Activated naive CD4-positive, alpha-beta T cell treated with anti-CD3 and anti-CD28 coated beads, Interleukin-2, amount 10 ng/mL, durations not matched to agents 7 days and 5 days (primary cell): ENCODE data around the gene ITPR3.

Experiments
- CTCF ChIA-PET: fragments of 350-600 bp; sonication (Branson Sonifier 250); formaldehyde crosslinking; loops from one replicate; lab custom pipeline; 2021; ENCODE audit warnings: antibody characterized with exemption; lab: Charles Lee
- DNase-seq: peaks from one replicate; pipeline ENCODE4 v3.0.0-alpha.2; 2020
- H3K27ac Mint-ChIP-seq: one replicate; pipeline ENCODE4 v1.8.0; 2021; ENCODE audit warnings: mild to moderate bottlenecking, moderate library complexity, mixed read lengths
- H3K27me3 Mint-ChIP-seq: one replicate; pipeline ENCODE4 v1.8.0; 2021; ENCODE audit warnings: mild to moderate bottlenecking, mixed read lengths
- H3K36me3 Mint-ChIP-seq: one replicate; pipeline ENCODE4 v1.8.0; 2021; ENCODE audit warnings: mixed read lengths
- H3K4me1 Mint-ChIP-seq: one replicate; pipeline ENCODE4 v1.8.0; 2021; ENCODE audit warnings: mixed read lengths
- H3K4me3 Mint-ChIP-seq: one replicate; pipeline ENCODE4 v1.8.0; 2021; ENCODE audit warnings: mild to moderate bottlenecking, moderate library complexity, mixed read lengths
- H3K9me3 Mint-ChIP-seq: one replicate; pipeline ENCODE4 v1.8.0; 2021; ENCODE audit warnings: mixed read lengths

ITPR3 gene

DNA sequence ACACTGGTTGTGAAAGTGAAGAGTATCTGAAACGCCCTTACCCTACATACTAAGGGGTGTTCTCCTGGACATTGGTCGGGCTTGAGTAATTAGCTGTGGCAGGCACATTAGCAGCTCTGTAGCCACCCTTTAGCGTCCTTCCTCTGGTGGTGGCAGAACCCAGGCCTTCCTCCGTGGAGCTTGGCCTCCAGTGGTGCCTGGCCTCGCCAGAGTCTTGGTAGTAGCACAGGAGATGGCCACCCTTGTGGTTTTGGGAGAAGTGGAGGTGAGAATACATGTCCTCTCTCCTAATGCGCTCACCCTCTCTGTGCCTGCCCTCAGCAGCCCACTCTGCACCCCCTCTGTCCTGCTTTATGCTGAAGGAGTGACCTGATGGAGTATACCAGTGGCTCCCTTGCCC is 107.9 kb downstream of the ITPR3 start:
- H3K27ac Mint-ChIP-seq = no peak overlapping the region
- DNase-seq = no peak
- H3K36me3 Mint-ChIP-seq = no peaks in the 10 kb centered on the region
- peaks cover 37% of the 10 kb centered on the region for H3K27me3 Mint-ChIP-seq
- H3K4me1 Mint-ChIP-seq = peaks cover 11% of the 10 kb centered on the region
- no peak overlapping the region for H3K4me3 Mint-ChIP-seq
- CTCF ChIA-PET = interaction anchor here (1.5 kb wide), 1 partner anchor 18 kb away, joined by 6 read pairs; the partner anchor contains the start of gene UQCC2
- no peaks in the 10 kb centered on the region for H3K9me3 Mint-ChIP-seq

DNA sequence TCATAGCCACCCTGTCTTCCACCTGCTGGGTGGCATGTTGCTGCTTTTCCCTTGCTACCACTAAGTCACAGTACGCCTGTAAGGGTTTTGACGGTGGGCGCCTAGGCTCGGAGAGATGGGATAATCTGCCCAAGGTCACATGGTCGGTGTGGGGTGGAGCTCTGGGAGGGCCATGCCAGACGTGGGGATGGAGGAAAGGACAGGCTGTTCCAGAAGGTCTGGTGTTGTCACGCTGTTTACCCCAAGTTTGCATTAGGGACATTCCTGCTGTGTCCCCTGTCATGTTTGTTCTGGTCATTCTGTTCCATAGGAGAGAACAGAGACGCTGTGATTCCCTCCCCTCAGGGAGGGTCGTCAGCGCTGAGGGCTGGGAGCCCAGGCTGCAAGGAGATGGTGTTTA is 109.5 kb downstream of the ITPR3 start:
- Mint-ChIP-seq H3K27me3 (peaks cover 28% of the 10 kb centered on the region), H3K4me1 (no peaks in the 10 kb centered on the region), H3K4me3 (no peak overlapping the region), H3K9me3 (no peaks in the 10 kb centered on the region), H3K36me3 (no peaks in the 10 kb centered on the region), H3K27ac (no peak overlapping the region)
- no peak for DNase-seq
- CTCF ChIA-PET = interaction anchor here (1.1 kb wide), 1 partner anchor 19 kb away, joined by 3 read pairs; the partner anchor contains the start of gene UQCC2

GRCh38 chr6:33731035-33731434 is 109.9 kb downstream of the ITPR3 start:
- Mint-ChIP-seq H3K27me3 (peaks cover 28% of the 10 kb centered on the region), H3K36me3 (no peaks in the 10 kb centered on the region), H3K4me1 (no peaks in the 10 kb centered on the region), H3K27ac (no peak overlapping the region), H3K9me3 (no peaks in the 10 kb centered on the region), H3K4me3 (no peak overlapping the region)
- CTCF ChIA-PET = interaction anchor here (1.1 to 1.2 kb wide), 3 partner anchors 13 to 141 kb away, joined by 3 to 5 read pairs (median 3); partner anchors contain the start of gene UQCC2
- DNase-seq = no peak

GRCh38 chr6:33731751-33732282 is 110.7 kb downstream of the ITPR3 start:
- Mint-ChIP-seq H3K27ac (no peak overlapping the region), H3K4me1 (no peaks in the 10 kb centered on the region), H3K27me3 (peaks cover 20% of the 10 kb centered on the region), H3K36me3 (no peaks in the 10 kb centered on the region), H3K4me3 (no peak overlapping the region), H3K9me3 (no peaks in the 10 kb centered on the region)
- no peak for DNase-seq
- CTCF ChIA-PET = interaction anchor here (0.8 to 1.2 kb wide), 4 partner anchors 11 to 142 kb away, joined by 3 to 5 read pairs (median 3); partner anchors contain the start of gene UQCC2

DNA sequence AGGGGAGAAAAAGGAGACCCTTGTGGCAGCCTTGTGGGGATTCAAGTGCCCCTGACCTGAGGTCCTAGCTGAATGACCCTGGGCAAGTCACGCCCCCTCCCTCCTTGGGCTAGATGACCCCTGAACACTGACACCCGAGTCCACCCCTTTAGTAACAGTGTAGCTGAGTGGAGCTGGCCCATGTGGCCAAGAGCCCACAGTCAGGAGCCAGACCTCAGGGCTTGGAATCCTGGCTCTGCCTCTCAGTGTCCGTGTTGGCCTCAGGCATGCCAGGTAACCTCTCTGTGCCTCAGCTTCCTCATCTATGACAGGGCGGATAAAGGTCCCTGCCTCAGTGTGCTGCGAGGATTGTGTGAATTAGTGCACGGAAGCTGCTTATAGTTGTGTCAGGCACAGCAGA is 111.3 kb downstream of the ITPR3 start:
- CTCF ChIA-PET = interaction anchor here (1.2 kb wide), 1 partner anchor 12 kb away, joined by 5 read pairs; no protein-coding TSS in a partner anchor
- peaks cover 19% of the 10 kb centered on the region for H3K27me3 Mint-ChIP-seq
- H3K36me3 Mint-ChIP-seq = no peaks in the 10 kb centered on the region
- no peaks in the 10 kb centered on the region for H3K4me1 Mint-ChIP-seq
- no peaks in the 10 kb centered on the region for H3K9me3 Mint-ChIP-seq
- H3K4me3 Mint-ChIP-seq = no peak overlapping the region
- H3K27ac Mint-ChIP-seq = no peak overlapping the region
- no peak for DNase-seq

- DNase-seq = no peak
- H3K4me1 Mint-ChIP-seq = no peaks in the 10 kb centered on the region
- H3K27me3 Mint-ChIP-seq = peaks cover 19% of the 10 kb centered on the region
- no peak overlapping the region for H3K27ac Mint-ChIP-seq
- H3K4me3 Mint-ChIP-seq = no peak overlapping the region
- CTCF ChIA-PET = no interaction called here
- no peaks in the 10 kb centered on the region for H3K9me3 Mint-ChIP-seq
- no peaks in the 10 kb centered on the region for H3K36me3 Mint-ChIP-seq
Measured at GRCh38 chr6:33732817-33733708, 111.9 kb downstream of the ITPR3 start.

- CTCF ChIA-PET = no interaction called here
- no peak overlapping the region for H3K27ac Mint-ChIP-seq
- peaks cover 16% of the 10 kb centered on the region for H3K27me3 Mint-ChIP-seq
- H3K4me1 Mint-ChIP-seq = no peaks in the 10 kb centered on the region
- no peaks in the 10 kb centered on the region for H3K36me3 Mint-ChIP-seq
- DNase-seq = no peak
- no peaks in the 10 kb centered on the region for H3K9me3 Mint-ChIP-seq
- no peak overlapping the region for H3K4me3 Mint-ChIP-seq
Measured at GRCh38 chr6:33733709-33734007, 112.5 kb downstream of the ITPR3 start.

GRCh38 chr6:33735216-33735615 is 114.1 kb downstream of the ITPR3 start:
- no peak for DNase-seq
- Mint-ChIP-seq H3K27me3 (peaks cover 20% of the 10 kb centered on the region), H3K4me3 (no peak overlapping the region), H3K36me3 (no peaks in the 10 kb centered on the region), H3K4me1 (no peaks in the 10 kb centered on the region), H3K9me3 (no peaks in the 10 kb centered on the region), H3K27ac (no peak overlapping the region)
- CTCF ChIA-PET = interaction anchor here (1.0 kb wide), 1 partner anchor 8 kb away, joined by 4 read pairs; no protein-coding TSS in a partner anchor

- CTCF ChIA-PET = interaction anchor here (1.0 kb wide), 1 partner anchor 24 kb away, joined by 3 read pairs; no protein-coding TSS in a partner anchor
Measured at GRCh38 chr6:33737267-33738026, 116.3 kb downstream of the ITPR3 start.

GRCh38 chr6:33738153-33738552 is 117.0 kb downstream of the ITPR3 start:
- Mint-ChIP-seq H3K4me3 (no peak overlapping the region), H3K27me3 (peaks cover 26% of the 10 kb centered on the region), H3K36me3 (no peaks in the 10 kb centered on the region), H3K4me1 (no peaks in the 10 kb centered on the region), H3K9me3 (no peaks in the 10 kb centered on the region), H3K27ac (no peak overlapping the region)
- CTCF ChIA-PET = interaction anchor here (1.0 kb wide), 1 partner anchor 24 kb away, joined by 3 read pairs; no protein-coding TSS in a partner anchor
- no peak for DNase-seq

More at GRCh38 chr6:33737267-33738026, 116.3 kb downstream of the ITPR3 start:
- no peaks in the 10 kb centered on the region for H3K4me1 Mint-ChIP-seq
- no peak for DNase-seq
- H3K27ac Mint-ChIP-seq = no peak overlapping the region
- H3K36me3 Mint-ChIP-seq = no peaks in the 10 kb centered on the region
- H3K27me3 Mint-ChIP-seq = peaks cover 18% of the 10 kb centered on the region
- H3K4me3 Mint-ChIP-seq = no peak overlapping the region
- H3K9me3 Mint-ChIP-seq = no peaks in the 10 kb centered on the region

GRCh38 chr6:33738879-33739278 is 117.8 kb downstream of the ITPR3 start:
- DNase-seq = no peak
- H3K27ac Mint-ChIP-seq = no peak overlapping the region
- H3K9me3 Mint-ChIP-seq = no peaks in the 10 kb centered on the region
- H3K4me3 Mint-ChIP-seq = no peak overlapping the region
- H3K36me3 Mint-ChIP-seq = no peaks in the 10 kb centered on the region
- CTCF ChIA-PET = interaction anchor here (0.9 to 1.0 kb wide), 2 partner anchors 23 to 28 kb away, joined by 3 read pairs; partner anchors contain the start of gene UQCC2
- H3K4me1 Mint-ChIP-seq = no peaks in the 10 kb centered on the region
- H3K27me3 Mint-ChIP-seq = peaks cover 27% of the 10 kb centered on the region

GRCh38 chr6:33739571-33739970 is 118.4 kb downstream of the ITPR3 start:
- CTCF ChIA-PET = interaction anchor here (0.9 to 1.5 kb wide), 2 partner anchors 28 kb away, joined by 3 read pairs; partner anchors contain the start of gene UQCC2
- Mint-ChIP-seq H3K4me3 (no peak overlapping the region), H3K27ac (no peak overlapping the region), H3K4me1 (no peaks in the 10 kb centered on the region), H3K36me3 (no peaks in the 10 kb centered on the region), H3K9me3 (no peaks in the 10 kb centered on the region), H3K27me3 (peaks cover 30% of the 10 kb centered on the region)
- no peak for DNase-seq

DNA sequence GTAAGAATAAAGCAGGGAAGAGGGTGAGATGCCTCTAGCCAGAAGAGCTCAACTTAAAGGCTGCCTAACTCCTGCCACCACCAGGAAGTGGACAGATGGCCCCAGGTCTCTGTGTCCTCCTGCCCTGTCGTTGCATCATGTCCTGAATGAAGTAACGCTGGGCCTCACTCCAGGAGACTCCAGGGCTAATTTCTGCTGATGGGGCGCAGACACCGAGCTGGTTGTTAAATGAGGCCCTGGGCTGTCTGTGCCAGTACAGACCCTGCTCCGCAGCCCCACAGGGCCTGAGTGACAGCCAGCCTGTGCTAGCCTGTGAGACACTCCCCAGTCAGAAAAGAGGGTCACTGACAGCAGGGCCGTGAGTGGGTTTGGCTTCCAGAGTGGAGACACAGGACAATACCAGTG is 119.1 kb downstream of the ITPR3 start:
- Mint-ChIP-seq H3K36me3 (no peaks in the 10 kb centered on the region), H3K27ac (no peak overlapping the region), H3K27me3 (peaks cover 34% of the 10 kb centered on the region), H3K4me3 (no peak overlapping the region), H3K9me3 (no peaks in the 10 kb centered on the region), H3K4me1 (no peaks in the 10 kb centered on the region)
- no peak for DNase-seq
- CTCF ChIA-PET = interaction anchor here (1.5 kb wide), 1 partner anchor 28 kb away, joined by 3 read pairs; no protein-coding TSS in a partner anchor

GRCh38 chr6:33740794-33741193 is 119.7 kb downstream of the ITPR3 start:
- Mint-ChIP-seq H3K4me3 (no peak overlapping the region), H3K27ac (no peak overlapping the region), H3K27me3 (peaks cover 39% of the 10 kb centered on the region), H3K4me1 (no peaks in the 10 kb centered on the region), H3K9me3 (no peaks in the 10 kb centered on the region), H3K36me3 (no peaks in the 10 kb centered on the region)
- DNase-seq = no peak
- CTCF ChIA-PET = interaction anchor here (1.5 kb wide), 1 partner anchor 27 kb away, joined by 3 read pairs; no protein-coding TSS in a partner anchor
